HG03571 (cell line): ENCODE measurements around the gene CDH5.

ENCODE experiments used
- ATAC-seq: cut with Tn5 transposase; IDR thresholded peaks from one replicate; pipeline ENCODE4 v1.9.1; 2021; ENCODE audit not compliant: unreplicated experiment

CDH5 gene

DNA sequence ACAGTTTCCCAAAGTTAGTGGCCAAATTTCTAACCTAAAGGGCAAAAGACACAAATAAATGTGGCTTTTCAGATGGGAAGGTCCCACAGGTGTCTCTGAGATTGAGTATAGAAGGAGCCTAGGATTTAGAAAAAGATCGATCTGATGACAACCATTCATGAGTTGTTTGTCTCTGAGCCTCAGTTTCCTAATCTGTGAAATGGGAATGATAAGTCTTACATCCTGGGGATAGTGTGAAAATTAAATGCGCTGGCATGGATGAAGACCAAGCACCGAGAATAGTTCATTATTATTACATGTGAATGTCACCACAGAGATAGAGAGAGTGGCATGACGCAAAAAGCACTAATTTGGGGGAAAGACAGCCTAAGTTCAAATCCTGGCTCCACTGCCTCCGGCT, 7.2 kb downstream of the CDH5 start:
- ATAC-seq, result no peak

DNA sequence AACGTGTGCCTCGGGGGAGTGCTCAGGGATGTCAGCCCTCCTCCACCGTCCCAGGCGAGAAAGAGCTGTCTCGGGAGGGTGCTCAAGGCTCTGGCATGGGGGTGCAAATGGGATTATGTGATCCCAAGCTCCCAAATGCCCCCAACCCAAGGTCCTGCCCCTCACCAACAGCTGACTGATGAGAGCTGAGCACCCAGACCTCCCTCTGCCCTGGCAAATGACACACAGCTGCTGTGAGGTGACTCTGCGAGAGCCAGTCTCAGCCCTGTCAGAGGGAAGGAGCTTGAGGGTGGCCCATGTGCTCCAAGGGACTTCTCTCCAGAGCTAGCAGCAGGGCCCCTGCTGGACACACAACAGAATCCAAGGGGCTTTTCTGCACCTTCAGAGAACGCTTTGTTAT, 7.7 kb downstream of the CDH5 start:
- ATAC-seq, result no peak

- no peak for ATAC-seq
Observed at GRCh38 chr16:66375451-66375850, 9.0 kb downstream of the CDH5 start.

- no peak for ATAC-seq
Observed at GRCh38 chr16:66376114-66376513, 9.6 kb downstream of the CDH5 start.

- no peak for ATAC-seq
Observed at GRCh38 chr16:66376577-66377305, 10.2 kb downstream of the CDH5 start.

GRCh38 chr16:66377324-66377723, 10.8 kb downstream of the CDH5 start:
- no peak for ATAC-seq

DNA sequence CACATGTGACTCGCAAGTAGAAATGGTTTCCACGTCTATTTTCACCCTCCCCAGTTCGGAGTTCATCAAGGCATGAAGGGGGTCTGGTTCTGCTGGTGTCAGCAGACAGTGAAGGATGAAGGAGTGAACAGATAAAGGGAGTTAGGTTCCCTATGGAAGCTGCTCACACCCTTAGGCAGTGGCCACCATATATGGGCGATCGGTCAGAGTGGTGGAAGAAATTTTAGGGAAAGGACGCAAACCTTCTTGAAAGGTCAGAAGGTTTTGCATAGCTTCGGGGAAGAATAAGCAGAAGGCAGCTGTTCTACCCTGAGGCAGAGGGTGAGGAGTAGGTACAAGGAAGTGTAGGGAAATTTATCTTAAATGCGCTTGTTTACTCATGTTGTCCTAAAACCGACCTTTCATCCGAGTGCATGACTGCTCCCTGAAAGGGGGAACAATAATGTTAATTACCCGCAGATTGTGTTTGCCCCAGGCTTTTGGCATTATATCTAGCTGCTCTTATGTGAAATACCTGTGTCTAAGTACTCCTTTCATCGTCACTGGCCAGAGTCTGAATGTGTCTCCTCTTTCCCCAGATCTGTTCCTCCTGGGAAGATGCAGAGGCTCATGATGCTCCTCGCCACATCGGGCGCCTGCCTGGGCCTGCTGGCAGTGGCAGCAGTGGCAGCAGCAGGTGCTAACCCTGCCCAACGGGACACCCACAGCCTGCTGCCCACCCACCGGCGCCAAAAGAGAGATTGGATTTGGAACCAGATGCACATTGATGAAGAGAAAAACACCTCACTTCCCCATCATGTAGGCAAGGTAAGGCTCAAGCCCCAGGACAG, 12.5 kb downstream of the CDH5 start:
- no peak for ATAC-seq

GRCh38 chr16:66379571-66379941, 13.1 kb downstream of the CDH5 start:
- ATAC-seq, result no peak

DNA sequence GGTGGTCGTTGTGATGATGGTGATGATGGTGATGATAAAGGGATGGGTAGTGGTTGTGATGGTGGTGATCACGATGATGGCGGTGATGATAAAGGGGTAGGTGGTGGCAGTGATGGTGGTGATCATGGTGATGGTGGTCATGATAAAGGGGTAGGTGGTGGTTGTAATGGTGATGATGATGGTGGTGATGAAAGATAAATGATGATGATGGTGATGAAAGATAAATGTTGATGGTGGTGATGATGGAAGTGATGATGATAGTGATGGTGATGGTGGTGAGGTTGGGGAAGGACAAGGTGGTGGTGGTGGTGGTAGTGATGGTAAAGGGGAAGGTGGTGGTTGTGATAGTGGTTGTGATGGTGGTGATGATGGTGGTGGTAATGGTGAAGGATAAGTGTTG, 13.9 kb downstream of the CDH5 start:
- no peak for ATAC-seq

- ATAC-seq, result no peak
Observed at GRCh38 chr16:66381585-66382170, 15.2 kb downstream of the CDH5 start.

GRCh38 chr16:66382171-66382965, 15.9 kb downstream of the CDH5 start:
- no peak for ATAC-seq

DNA sequence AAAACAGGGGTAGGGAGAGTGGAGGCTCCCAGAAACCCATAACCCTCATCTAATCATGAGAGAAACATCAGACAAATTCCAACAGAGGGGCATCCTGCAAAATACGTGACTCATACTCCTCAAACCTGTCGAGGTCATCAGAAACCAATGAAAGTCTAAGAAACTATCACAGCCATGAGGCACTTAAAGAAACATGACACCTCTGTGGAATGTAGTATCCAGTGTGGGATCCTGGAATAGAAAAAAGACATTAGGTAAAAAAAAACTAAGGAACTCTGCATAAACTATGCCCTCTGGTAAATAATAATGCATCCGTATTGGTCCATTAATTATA, 16.4 kb downstream of the CDH5 start:
- no peak for ATAC-seq

- no peak for ATAC-seq
Observed at GRCh38 chr16:66383551-66383950, 17.1 kb downstream of the CDH5 start.

GRCh38 chr16:66385415-66385814, 18.9 kb downstream of the CDH5 start:
- ATAC-seq, result no peak

GRCh38 chr16:66386629-66387622, 20.4 kb downstream of the CDH5 start:
- ATAC-seq, result no peak

DNA sequence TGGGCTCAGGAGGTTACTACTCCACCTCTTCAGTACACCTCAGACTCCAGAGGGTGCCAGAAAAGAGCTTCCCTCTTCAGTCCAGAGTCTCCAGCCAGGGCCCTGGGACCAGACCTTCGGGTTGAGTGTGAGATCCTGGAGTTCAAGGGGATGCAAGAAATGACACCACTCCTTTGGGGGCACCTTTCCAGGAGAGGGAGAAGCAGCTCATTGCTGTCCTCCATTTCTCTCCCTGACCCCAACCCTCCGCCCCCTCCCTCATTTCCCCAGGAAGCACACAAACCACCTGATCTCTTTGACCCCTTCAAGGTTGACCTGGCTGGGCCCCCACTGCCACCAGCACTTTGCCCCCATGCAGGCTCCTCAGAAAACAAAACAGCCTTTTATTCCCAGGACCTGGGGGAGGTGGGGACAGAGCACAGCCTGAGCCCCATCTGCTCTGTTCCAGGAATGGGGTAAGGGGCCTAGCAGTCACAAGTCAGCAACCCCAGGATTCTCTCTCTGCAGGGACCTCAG, 21.4 kb downstream of the CDH5 start:
- ATAC-seq, result no peak

DNA sequence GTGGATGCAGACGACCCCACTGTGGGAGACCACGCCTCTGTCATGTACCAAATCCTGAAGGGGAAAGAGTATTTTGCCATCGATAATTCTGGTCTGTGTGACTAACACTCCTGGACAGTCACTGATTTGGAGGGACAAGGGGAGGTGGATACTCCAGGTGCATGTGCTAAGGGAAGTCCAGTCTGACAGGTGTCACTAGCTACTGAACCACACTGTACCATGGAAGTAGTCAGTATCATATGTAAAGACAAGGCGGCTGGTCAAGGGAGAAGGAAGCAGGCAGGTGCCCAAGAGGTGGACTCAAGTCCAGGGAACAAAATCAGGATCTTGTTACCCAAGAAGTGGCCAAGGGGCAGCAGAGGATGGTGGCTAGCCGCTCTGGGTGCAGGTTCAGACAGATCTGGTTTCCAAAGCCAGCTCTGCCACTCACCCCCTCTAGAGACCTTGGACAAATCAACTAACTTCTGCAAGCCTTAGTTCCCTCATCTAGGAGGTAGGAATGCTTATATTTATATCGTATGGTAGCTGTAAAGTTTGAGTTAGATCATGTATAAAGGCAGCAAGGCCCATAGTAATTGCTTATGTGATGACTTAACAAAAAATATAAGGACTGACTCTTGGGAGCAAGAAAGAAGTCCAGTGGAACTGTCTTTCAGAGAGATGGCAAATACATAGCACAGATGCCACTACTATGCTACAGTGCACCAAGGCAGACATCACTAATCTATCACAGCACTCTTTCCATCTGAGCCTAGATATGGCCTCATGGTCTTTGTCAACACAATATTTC, 22.1 kb downstream of the CDH5 start:
- no peak for ATAC-seq

- no peak for ATAC-seq
Observed at GRCh38 chr16:66389256-66390176, 23.0 kb downstream of the CDH5 start.
